Activated CD8-positive, alpha-beta memory T cell treated with anti-CD3 and anti-CD28 coated beads, Interleukin-2, amount 50 U/mL, for 1 hour (primary cell): ENCODE data around the gene KLHL4.
"Not testable (repeated sequence)": the region's sequence is repeated elsewhere in the genome, so short reads cannot be mapped to it uniquely, and the experiment has no call there.

ENCODE experiments used
- DNase-seq: peaks from one replicate; pipeline ENCODE4 v3.0.0-alpha.2; 2020; ENCODE audit errors: extremely low read depth

The KLHL4 gene

DNA sequence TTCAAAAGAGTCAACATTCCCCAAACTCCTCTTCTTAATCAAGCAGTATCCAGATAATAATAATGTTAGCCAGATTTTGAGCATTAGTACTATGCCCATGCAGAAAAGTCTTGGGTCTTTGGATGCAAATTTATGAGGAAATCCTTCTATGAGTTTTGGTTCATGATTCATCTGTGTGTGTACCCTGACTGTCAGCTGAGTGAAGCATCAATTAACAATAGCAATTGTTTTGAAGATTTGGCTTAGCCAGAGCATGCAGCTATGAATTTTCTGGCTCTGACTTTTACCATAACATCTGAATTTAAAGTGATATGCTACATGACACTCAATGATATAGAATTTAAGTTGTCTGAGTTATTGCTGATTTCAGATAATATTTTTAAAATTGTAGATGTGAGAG, 145.8 kb downstream of the KLHL4 start:
- no peak for DNase-seq

DNA sequence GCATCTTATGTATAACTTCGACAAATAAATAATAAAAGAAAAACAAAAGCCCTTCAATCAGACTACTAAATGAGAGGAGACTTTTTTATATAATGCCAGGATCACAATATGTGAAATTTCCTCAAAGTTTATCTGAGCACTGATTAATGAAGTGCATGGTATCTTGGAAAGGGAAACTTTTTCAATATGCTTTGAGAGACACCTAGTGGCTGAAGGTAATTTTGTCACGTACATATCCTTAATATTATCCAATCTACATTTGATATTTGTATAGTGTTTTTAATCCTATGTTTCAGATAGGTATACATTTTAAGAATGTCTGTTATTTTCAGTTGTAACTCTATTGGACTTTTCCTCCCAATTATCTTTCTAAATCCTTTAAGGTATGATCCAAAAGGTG, 146.8 kb downstream of the KLHL4 start:
- no peak for DNase-seq

DNA sequence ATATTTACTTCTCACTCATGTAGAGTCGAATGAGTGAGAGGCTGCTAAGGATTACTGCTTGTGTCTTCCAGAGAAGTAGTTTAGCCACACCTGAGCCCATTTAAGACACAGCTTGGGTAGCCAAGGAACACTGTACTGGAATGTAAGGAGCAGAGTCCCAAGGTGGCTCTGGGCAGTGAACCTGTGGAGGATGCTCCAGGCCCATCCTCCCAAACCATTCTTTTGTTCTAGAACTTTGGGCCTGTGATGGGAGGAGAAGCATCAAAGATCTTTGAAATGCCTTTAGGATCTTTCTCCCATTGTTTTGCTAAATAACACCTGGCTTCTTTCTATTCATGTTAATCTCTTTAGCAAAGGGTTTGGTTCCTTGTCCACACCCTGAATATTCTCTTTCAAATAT, 162.2 kb downstream of the KLHL4 start:
- DNase-seq: no peak

DNA sequence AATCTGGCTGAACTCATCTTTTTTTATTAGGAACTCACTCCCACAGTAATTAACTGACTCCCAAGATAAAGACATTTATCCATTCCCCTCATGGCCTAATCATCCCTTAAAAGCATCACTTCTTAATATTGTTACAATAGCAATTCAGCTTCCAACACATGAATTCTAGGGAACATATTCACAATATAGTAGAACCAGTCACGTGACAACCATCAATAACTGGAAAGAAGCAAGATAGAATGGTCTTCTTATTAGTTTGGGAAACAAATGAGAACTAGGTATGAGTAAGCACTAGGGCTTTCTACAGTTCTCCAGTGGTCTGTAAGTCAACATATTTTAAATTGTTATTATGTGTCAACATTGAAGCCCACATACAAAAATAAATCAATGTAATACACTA, 170.1 kb downstream of the KLHL4 start:
- DNase-seq: no peak

DNA sequence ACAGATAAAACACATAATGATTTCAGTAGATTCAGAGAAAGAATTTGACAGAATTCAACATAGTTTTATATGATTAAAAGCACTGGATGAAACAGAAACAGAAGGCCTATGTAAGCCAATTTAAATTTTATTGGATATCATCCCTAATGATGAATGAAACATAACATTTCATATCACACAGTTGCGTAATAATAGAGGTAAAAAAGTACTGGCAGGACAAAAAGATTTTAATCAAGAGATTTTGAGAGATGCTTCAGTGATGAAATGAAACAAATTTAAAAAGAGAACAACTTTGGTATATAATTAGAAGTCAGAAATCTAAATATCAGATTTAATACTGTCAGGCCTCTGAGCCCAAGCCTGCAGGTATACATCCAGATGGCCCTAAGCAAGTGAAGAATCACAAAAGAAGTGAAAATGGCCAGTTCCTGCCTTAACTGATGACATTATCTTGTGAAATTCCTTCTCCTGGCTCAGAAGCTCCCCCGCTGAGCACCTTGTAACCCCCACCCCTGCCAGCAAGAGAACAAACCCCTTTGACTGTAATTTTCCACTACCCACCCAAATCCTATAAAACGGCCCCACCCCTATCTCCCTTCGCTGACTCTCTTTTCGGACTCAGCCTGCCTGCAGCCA, 170.6 kb downstream of the KLHL4 start:
- not testable (repeated sequence) for DNase-seq

DNA sequence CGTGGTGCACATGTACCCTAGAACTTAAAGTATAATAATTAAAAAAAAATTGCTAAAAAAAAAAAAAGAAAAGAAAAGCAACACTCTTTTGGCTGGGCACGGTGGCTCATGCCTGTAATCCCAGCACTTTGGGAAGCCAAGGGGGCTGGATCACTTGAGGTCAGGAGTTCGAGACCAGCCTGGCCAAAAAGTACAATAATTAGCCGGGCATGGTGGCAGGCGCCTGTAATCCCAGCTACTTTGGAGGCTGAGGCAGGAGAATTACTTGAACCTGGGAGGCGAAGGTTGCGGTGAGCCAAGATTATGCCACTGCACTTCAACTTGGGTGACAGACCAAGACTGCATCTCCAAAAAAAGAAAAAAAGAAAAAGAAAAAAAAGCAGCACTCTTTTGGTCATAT, 171.6 kb downstream of the KLHL4 start:
- not testable (repeated sequence) for DNase-seq

DNA sequence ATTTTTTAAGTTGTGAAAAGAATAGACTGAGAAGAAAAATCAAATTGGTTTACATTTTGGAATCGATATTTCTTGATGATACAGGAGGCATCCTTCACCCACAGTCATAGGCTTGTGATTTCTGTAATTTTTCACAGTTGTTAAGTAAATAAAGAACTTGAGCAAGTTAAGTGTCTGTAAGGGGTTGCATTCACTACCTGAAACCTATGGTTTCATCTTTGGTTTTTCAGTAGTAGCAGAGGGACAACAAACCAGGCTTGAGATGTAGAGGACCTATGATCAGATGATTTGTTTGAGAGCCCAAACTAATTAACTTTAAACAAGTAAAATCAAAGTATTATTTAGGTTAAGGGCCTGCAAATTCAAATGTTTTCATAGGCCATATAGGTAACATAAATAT, 175.6 kb downstream of the KLHL4 start:
- no peak for DNase-seq

DNA sequence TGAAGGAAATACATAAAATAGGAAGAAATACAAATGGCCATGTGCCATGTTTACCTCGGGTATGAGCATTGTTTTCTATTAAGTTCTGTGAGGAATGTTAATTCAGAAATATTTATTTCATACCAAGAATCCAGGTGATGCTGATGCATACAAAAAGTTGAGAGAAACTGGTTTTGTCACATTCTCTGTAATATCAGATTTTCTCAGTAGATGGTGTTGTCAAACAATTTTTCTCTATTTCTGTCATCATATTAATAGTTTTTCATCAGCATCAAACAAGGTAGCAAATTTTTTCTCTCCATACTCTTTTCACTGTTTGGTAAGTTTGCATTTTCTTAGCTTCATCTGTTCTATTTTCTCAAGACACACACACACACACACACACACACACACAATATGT, 179.8 kb downstream of the KLHL4 start:
- DNase-seq: no peak

DNA sequence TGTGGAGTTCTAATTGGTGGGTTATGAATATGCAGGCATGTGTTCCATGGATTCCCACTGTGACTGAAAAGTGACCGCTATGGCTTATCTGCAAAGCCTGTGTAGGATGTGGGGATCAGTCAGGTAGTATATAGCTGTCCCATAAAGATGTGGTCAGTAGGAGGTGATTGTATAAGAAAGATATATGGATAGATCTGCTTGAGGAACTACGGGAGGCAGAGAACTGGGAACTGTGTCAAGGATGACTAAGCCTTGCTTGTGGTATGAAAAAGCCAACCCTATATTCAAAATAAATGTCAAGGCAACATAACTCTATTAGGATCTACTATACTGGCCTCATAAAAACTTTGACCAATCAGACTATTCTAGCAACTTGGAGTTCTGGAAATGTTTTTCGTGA, 185.2 kb downstream of the KLHL4 start:
- DNase-seq: no peak

DNA sequence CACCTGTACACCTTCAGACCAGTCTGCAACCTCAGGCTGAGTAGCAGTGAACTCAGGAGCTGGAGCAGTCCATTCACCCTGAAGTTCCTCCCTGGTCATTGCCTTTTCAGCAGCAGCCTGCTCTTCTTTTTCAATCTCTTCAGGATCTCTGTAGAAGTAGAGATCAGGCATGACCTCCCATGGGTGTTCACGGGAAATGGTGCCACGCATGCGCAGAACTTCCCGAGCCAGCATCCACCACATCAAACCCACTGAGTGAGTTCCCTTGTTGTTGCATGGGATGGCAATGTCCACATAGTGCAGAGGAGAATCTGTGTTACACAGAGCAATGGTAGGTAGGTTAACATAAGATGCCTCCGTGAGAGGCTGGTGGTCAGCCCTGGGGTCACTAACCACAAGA, 185.9 kb downstream of the KLHL4 start:
- DNase-seq: not testable (repeated sequence)

DNA sequence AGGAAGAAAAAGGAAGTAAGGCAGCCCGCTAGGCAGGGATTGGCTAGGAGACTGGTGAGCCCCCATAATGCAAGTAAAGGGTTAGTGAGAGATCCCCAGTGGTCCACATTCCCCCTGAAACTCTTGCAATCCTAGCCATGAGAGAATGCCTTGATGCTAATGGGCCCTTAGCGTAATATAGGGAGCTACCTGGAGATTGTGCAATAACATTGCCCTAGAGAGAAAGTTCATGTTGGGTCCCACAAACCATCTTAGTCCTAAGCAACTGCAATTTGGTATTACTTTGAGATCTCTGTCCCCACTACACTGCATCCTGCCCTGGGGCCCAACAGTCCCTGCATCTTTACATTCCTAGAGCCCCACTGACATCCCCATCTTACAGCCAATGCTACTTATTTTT, 188.5 kb downstream of the KLHL4 start:
- DNase-seq: no peak

DNA sequence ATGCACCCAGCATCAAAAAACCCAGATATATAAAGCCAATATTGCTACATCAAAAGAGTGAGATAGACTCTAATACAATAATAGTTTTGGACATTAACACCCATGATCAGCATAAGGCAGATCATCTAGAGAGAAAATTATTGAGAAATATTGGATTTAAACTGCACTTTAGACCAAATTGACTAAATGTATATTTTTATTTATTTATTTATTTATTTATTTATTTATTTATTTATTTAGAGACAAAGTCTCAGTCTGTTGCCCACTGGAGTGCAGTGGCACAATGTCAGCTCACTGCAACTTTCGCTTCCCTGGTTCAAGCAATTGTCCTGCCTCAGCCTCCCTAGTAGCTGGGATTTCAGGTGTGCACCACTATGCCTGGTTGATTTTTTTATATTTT, 193.0 kb downstream of the KLHL4 start:
- DNase-seq: no peak
